HPDE6-E6E7 (cell line): ENCODE measurements around the gene MYBPC3.
"Not testable (repeated sequence)": the region's sequence is repeated elsewhere in the genome, so short reads cannot be mapped to it uniquely, and the experiment has no call there.

Source experiments
- DNase-seq: peaks from one replicate; pipeline ENCODE4 v3.0.0; 2011; ENCODE audit warnings: missing footprints; ENCODE audit errors: extremely low spot score

Gene MYBPC3

GRCh38 chr11:47318166-47318565 is 34.3 kb downstream of the MYBPC3 start:
- no peak for DNase-seq

GRCh38 chr11:47317064-47317828 is 35.3 kb downstream of the MYBPC3 start:
- DNase-seq, result no peak

- DNase-seq, result not testable (repeated sequence)
Observed at GRCh38 chr11:47316501-47316900, 36.0 kb downstream of the MYBPC3 start.

- DNase-seq, result no peak
Observed at GRCh38 chr11:47314992-47315391, 37.5 kb downstream of the MYBPC3 start.

GRCh38 chr11:47308050-47308823 is 44.3 kb downstream of the MYBPC3 start:
- DNase-seq, result no peak

- DNase-seq, result no peak
Observed at GRCh38 chr11:47306484-47306844, 46.0 kb downstream of the MYBPC3 start.

GRCh38 chr11:47305734-47306483 is 46.6 kb downstream of the MYBPC3 start:
- no peak for DNase-seq

DNA sequence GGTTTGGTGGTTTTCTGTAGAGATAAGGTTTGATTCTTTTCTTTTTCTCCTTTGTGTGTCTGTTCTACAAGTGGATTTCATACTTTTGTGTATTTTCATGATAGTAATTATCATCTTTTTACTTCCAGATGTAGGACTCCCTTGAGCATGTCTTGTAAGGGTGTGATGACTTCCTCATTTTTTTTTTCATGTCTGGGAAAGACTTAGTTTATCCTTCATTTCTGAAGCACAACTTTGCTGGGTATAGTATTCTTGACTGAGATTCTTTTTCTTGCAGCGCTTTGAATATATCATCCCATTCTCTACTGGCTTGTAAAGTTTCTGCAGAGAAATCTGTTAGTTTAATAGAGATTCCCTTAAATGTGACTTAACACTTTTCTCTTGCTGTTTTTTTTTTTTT is 49.6 kb downstream of the MYBPC3 start:
- DNase-seq, result no peak

DNA sequence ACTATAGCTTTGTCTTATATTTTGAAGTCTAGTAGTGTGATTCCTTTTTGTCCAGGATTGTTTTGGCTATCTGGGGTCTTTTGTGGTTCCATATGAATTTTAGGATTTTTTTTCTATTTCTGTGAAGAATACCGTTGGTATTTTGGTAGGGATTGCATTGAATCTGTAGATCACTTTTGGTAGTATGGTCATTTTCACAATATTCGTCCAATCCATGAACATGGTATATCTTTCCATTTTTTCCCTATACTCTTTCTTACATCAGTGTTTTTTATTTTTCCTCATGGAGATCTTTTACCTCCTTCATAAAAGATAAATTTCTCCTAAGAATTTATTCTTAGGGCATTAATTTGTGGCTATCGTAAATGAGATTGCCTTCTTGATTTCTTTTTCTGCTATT is 53.4 kb downstream of the MYBPC3 start:
- DNase-seq, result no peak

DNA sequence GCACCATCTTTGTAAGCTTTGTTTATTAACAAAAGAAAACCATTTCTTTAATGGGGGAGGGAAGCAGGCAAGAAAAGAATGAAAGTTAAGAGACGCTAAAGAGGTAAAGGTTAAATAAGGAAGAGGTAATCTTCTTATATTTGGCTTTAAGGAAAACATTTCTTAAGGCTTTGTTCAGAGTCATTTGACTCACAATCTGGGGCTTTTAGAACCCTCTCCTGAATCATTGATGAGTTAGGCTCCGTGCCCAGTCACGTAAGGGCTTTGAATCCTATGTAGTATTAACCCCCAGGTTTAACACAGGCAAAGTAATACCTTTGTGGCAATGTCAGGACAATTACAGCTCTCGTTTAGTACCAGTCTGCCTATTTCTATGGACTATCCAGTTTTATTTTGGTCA is 56.5 kb downstream of the MYBPC3 start:
- DNase-seq, result no peak

- DNase-seq, result no peak
Observed at GRCh38 chr11:47295385-47295784, 57.1 kb downstream of the MYBPC3 start.

- no peak for DNase-seq
Observed at GRCh38 chr11:47289856-47290255, 62.6 kb downstream of the MYBPC3 start.

GRCh38 chr11:47288066-47288465 is 64.4 kb downstream of the MYBPC3 start:
- no peak for DNase-seq

DNA sequence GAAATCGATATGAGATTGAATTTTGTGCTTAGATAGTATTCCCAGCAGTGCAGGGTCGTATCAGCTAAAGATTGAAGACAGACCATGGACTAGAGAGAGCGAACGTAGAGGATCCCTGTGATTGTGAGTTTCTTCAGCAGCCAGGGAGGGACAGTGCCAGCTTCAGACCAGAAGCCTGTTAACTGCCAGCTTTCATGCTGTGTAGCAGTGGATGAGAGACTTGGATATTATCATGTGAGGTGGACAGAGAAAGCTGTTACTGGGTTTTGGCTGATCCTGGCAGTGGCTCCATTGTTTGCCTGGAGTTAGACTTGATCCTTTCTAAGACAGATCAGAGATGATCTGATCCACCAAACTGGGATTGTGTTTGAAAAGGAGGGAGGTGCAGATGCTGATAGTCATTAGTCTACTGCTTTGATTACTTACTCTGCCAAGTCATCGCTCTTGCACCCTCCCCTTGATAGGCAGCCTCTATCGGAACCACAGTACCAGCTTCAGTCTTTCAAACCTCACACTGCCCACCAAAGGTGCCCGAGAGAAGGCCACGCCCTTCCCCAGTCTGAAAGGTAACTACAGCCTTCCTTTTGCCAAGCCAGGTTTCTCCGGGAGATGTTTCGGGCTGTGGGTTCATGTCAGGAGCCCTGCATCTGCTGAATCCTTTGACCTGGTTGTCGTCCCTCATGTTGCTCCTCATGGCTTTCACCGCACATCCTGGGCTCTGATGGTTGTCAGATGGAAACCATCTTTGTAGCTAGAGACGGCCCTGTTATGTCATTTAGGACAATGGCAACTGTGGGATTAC is 66.3 kb downstream of the MYBPC3 start:
- no peak for DNase-seq

DNA sequence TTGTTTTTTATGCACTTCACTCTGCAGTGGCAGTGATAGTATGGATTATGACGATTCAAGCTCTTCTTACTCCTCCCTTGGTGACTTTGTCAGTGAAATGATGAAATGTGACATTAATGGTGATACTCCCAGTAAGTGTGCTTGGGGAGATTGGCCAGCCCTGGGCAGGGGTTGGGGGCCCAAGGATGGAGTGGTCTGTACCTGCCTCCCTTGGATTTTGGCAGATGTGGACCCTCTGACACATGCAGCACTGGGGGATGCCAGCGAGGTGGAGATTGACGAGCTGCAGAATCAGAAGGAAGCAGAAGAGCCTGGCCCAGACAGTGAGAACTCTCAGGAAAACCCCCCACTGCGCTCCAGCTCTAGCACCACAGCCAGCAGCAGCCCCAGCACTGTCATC is 68.4 kb downstream of the MYBPC3 start:
- DNase-seq, result no peak

- DNase-seq, result no peak
Observed at GRCh38 chr11:47282462-47282861, 70.0 kb downstream of the MYBPC3 start.
